ENCODE measurements around the gene TRO.

TRO gene

DNA sequence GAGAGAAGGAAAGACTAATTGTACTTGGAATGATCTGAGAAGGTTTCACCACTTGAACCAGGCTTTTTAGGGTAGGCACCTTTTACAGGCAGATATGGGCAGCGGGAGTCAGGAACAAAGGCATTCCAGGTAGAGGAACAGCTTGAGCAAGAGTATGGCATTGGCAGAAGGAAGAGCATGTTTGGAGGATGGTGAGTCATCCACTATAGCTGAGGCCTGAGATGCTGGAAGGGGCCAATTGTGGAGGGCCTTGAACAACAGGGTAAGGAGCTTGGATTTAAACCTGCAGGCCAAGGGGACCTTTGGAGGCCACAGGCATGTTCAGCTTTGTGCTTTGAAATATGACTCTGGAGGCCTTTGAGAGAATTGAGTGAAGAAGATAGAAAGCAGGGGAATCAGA, 41.1 kb downstream of the TRO start:
- no peak for DNase-seq

DNA sequence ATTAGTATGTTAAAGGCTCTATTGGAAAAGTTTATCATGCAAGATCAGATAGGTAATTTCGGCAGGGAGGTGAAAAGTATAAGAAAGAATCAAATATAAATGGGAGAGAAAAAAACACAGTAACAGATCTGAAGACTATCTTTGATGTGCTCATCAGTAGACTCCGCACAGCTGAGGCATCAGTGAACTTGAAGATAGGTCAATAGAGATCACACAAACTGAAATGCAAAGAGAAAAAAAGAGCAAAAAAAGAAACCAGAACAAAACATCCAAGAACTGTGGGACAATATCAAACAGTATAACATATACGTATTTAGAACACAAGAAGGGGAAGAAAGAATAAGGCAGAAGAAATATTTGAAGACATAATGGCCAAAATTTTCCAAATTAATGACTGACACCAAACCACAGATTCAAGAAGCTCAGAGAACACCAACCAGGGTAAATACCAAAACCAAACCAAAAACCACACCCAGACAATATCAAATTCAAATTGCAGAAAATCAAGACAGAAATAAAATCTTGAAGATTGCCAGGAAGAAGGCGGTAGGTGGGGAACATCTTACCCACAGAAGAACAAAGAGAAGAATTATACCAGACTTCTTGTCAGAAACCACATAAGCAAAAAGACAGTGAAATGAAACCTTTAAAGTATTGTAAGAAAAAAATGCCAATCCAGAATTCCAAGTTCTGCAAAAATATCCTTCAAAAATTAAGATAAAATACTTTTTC, 44.3 kb downstream of the TRO start:
- no peak for DNase-seq

DNA sequence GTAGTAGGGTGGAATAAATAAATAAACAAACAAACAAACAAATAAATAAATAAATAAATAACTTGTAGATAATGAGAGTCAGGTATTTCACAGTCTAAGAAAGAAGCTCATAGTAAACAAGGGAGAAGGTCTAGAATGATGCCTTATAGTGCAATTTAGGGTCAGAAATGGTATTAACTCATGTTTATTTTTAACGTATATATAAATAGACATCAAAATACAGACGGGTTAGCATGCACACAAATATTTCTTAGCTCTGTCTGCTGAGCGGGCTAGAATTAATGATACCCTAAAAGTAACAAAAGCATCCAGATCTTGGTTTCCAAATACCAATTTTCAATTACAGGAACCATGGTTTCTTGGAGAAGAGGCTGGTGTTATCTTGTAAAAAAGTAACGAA, 56.8 kb downstream of the TRO start:
- no peak for DNase-seq

- DNase-seq: no peak
Observed at GRCh38 chrX:54978448-54978847, 57.8 kb downstream of the TRO start.

GRCh38 chrX:54979432-54979831, 58.8 kb downstream of the TRO start:
- no peak for DNase-seq

DNA sequence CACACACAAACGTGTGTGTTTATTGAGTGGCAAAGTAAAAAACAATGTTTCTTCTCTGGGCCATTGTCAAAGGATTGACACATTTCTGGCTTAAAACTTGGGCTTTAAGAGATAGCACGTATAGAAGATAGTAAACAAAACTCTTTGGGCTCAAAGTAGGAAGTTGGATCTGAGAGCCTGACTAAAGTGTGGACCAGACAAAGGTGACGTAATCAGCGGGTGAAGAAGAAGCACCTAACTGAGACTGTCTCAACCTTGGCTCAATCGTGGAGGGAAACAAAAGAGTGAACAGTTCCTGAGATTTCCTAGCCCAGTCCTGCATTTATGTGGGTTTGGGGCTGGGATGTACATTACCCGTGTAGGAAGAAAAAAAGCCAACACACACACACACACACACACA, 59.7 kb downstream of the TRO start:
- DNase-seq: no peak
